ENCODE measurements around the gene RPS3. TPM values are rescaled to one million over a fixed set of nuclear protein-coding genes. Genes with fewer than 3 reads are reported as not detected.

RPS3 gene
- total and polyA plus RNA-seq, 2 donors (not counting 3 experiments of a cell fraction or from before 2014, with no cell fraction given), result 2,973 to 3,734 TPM

- H3K9me1 ChIP-seq (replicated peaks; ENCODE audit: control insufficient read depth, extremely low read depth, insufficient read depth, low read length), result no peaks in the 10 kb centered on the region
- H3K4me2 ChIP-seq (ENCODE audit: insufficient read depth, low read length), result peak overlapping the region; percentile 55
- H3K79me2 ChIP-seq (ENCODE audit: control insufficient read depth, insufficient read depth, low read length), result peaks cover 28% of the 10 kb centered on the region
- peak overlapping the region; percentile 80 for H3K27ac ChIP-seq (ENCODE audit: insufficient read depth, low read depth, low read length)
- CTCF ChIA-PET, result interaction anchor here (0.8 to 5.5 kb wide), 13 partner anchors 8 to 70 kb away, joined by 3 to 28 read pairs (median 4); no protein-coding TSS in a partner anchor
- H2AFZ ChIP-seq (ENCODE audit: low read depth, low read length), result no peak overlapping the region
- dilution Hi-C loops (cut with MboI; ENCODE audit: extremely low pct_ligation_motif_present, low sequenced_read_pairs), result no loop called here
- peaks cover 45% of the 10 kb centered on the region for H3K4me1 ChIP-seq (ENCODE audit: control insufficient read depth, extremely low read depth, insufficient read depth, low read length)
- H3K9me3 ChIP-seq (replicated peaks; ENCODE audit: control insufficient read depth, insufficient read depth, low read length), result no peaks in the 10 kb centered on the region
- H3K36me3 ChIP-seq (ENCODE audit: control insufficient read depth in 2 of 2, extremely low read depth in 1 of 2, insufficient read depth in 2 of 2, low read length in 2 of 2), result no peaks in the 10 kb centered on the region
- H3K4me3 ChIP-seq (replicated peaks in 1 of 3; ENCODE audit: insufficient read depth in 1 of 3, low read depth in 1 of 3, low read length in 3 of 3), result peak overlapping the region in 2 of 3 experiments; percentile 1 to 85
- peak; percentile 69 for FAIRE-seq
- POLR2A ChIA-PET, result no interaction called here
- no peaks in the 10 kb centered on the region for H3K27me3 ChIP-seq (ENCODE audit: control insufficient read depth in 2 of 2, insufficient read depth in 2 of 2, low read length in 2 of 2)
- no TSS peak for BruUV-seq (replicated peaks)
- no peak for DNase-seq (ENCODE audit: low read depth, low spot score)
- peak overlapping the region; percentile 19 for H3K9ac ChIP-seq (replicated peaks; ENCODE audit: extremely low read depth, insufficient read depth, low read length)
- TF ChIP-seq MYC (IDR thresholded peaks at IDR 0.05; ENCODE audit: low read depth, low read length) (no peak), FOS (IDR thresholded peaks at IDR 0.05; ENCODE audit: borderline replicate concordance, insufficient read depth, low read length) (no peak), POLR2A (IDR thresholded peaks at IDR 0.05; ENCODE audit: low read depth, low read length) (no peak), JUN (IDR thresholded peaks at IDR 0.05; ENCODE audit: borderline replicate concordance, insufficient read depth, insufficient read length, low read depth) (no peak), POLR2AphosphoS5 (IDR thresholded peaks at IDR 0.05; ENCODE audit: insufficient read depth, low read depth, low read length) (no peak), GATA2 (IDR thresholded peaks at IDR 0.05; ENCODE audit: insufficient read depth, insufficient read length, low read depth, low read length) (no peak), EZH2 (IDR thresholded peaks at IDR 0.05; ENCODE audit: borderline replicate concordance, low read depth, low read length, severe bottlenecking) (no peak)
- TF ChIP-seq, protein P1, sequence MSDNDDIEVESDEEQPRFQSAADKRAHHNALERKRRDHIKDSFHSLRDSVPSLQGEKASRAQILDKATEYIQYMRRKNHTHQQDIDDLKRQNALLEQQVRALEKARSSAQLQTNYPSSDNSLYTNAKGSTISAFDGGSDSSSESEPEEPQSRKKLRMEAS (IDR thresholded peaks at IDR 0.05; ENCODE audit: insufficient read depth, insufficient read length), result no peak
- TF ChIP-seq, protein P2, sequence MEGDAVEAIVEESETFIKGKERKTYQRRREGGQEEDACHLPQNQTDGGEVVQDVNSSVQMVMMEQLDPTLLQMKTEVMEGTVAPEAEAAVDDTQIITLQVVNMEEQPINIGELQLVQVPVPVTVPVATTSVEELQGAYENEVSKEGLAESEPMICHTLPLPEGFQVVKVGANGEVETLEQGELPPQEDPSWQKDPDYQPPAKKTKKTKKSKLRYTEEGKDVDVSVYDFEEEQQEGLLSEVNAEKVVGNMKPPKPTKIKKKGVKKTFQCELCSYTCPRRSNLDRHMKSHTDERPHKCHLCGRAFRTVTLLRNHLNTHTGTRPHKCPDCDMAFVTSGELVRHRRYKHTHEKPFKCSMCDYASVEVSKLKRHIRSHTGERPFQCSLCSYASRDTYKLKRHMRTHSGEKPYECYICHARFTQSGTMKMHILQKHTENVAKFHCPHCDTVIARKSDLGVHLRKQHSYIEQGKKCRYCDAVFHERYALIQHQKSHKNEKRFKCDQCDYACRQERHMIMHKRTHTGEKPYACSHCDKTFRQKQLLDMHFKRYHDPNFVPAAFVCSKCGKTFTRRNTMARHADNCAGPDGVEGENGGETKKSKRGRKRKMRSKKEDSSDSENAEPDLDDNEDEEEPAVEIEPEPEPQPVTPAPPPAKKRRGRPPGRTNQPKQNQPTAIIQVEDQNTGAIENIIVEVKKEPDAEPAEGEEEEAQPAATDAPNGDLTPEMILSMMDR (IDR thresholded peaks at IDR 0.05; ENCODE audit: extremely low read depth in 1 of 2, insufficient read depth in 1 of 2, low read depth in 1 of 2, low read length in 2 of 2), result no peak
- H4K20me1 ChIP-seq (replicated peaks; ENCODE audit: control insufficient read depth, extremely low read depth, insufficient read depth, low read length), result no peaks in the 10 kb centered on the region
- intact Hi-C loops (cut with micrococcal nuclease), result loop anchor here (1.0 kb wide), 1 partner anchor 70 kb away; no protein-coding TSS in a partner anchor
These were observed 49.1 kb upstream of the RPS3 start for GRCh38 chr11:75350122-75350742.

Measured in endothelial cell of umbilical vein (primary cell).